A549 (cell line): ENCODE measurements around the gene HNMT. TPM values are rescaled to one million over a fixed set of nuclear protein-coding genes. Genes with fewer than 3 reads are reported as not detected.
A peak's percentile ranks its signal among the peaks of the same experiment; 100 is the strongest.

Experiments
- ATAC-seq, 2 experiments: fragments of 200-7000 bp in 1 of 2; fragments of >200 bp in 1 of 2; cut with Nextera tagmentation in 1 of 2; cut with Tn5 transposase in 1 of 2; 3 replicates each; pipeline versions ENCODE4 v1.8.0 to v1.9.1; 2018 to 2020; ENCODE audit warnings: mild to moderate bottlenecking in 1 of 2, moderate library complexity in 1 of 2
- CTCF ChIA-PET: fragments of 300-600 bp; sonication (Branson Sonifier 250); formaldehyde crosslinking; extraction: SDS; loops from one replicate; lab custom pipeline; 2021; ENCODE audit warnings: antibody characterized with exemption, inconsistent platforms; lab: Yijun Ruan, JAX
- POLR2A ChIA-PET: fragments of 350-600 bp; formaldehyde crosslinking; extraction: SDS; loops from one replicate; lab custom pipeline; 2021; ENCODE audit warnings: antibody characterized with exemption, inconsistent platforms; lab: Yijun Ruan, JAX
- DNase-seq, 2 experiments: peaks; one replicate each; pipeline versions ENCODE4 v3.0.0 to v3.0.0-alpha.2; 2011 to 2016; ENCODE audit warnings: low read depth in 1 of 2, low spot score in 1 of 2
- FAIRE-seq: peaks from 2 replicates; lab custom pipeline; 2011; peaks lifted over from hg19 to GRCh38; lab: Jason Lieb, UNC
- H3K27ac ChIP-seq, 2 experiments: fragments of >200 bp; sonication (Bioruptor Twin); formaldehyde crosslinking; 3 replicates each; pipeline ENCODE4 v1.5.1; 2016 to 2017
- H3K4me1 ChIP-seq: fragments of >200 bp; sonication (Bioruptor Twin); formaldehyde crosslinking; 3 replicates; pipeline ENCODE4 v1.6.1; 2016
- H3K4me2 ChIP-seq: fragments of >200 bp; sonication (Bioruptor Twin); formaldehyde crosslinking; 3 replicates; pipeline ENCODE4 v1.6.1; 2016
- H3K4me3 ChIP-seq: fragments of >200 bp; sonication (Bioruptor Twin); formaldehyde crosslinking; 3 replicates; pipeline ENCODE4 v1.5.1; 2016
- H3K9me3 ChIP-seq: fragments of >200 bp; sonication (Bioruptor Twin); formaldehyde crosslinking; 3 replicates; pipeline ENCODE4 v1.6.1; 2016
- BHLHE40 ChIP-seq: IDR thresholded peaks from 2 replicates; pipeline ENCODE4 v1.6.1; 2012; ENCODE audit warnings: low read depth, low read length, inconsistent platforms
- CBX8 ChIP-seq: fragments of 200-600 bp; sonication (generic); IDR thresholded peaks from 2 replicates; pipeline ENCODE4 v1.6.1; 2016
- CEBPB ChIP-seq, 2 experiments: fragments of >200 bp in 1 of 2; sonication (Bioruptor Twin) in 1 of 2; formaldehyde crosslinking in 1 of 2; IDR thresholded peaks; 2 replicates each; pipeline ENCODE4 v1.6.1; 2012 to 2016
- CTCF ChIP-seq: fragments of >200 bp; sonication (Bioruptor Twin); formaldehyde crosslinking; IDR thresholded peaks from 3 replicates; pipeline ENCODE4 v1.5.1; 2016
- EHMT2 ChIP-seq: fragments of 200-600 bp; sonication (generic); IDR thresholded peaks from 2 replicates; pipeline ENCODE4 v1.6.1; 2016; ENCODE audit warnings: antibody characterized with exemption, low read depth, mild to moderate bottlenecking, moderate library complexity
- FOSB ChIP-seq: fragments of 250-450 bp; sonication (Bioruptor Pico); IDR thresholded peaks from 2 replicates; pipeline ENCODE4 v1.5.0; 2020; ENCODE audit warnings: mild to moderate bottlenecking, moderate library complexity
- FOSL2 ChIP-seq, 2 experiments: fragments of 450-650 bp in 1 of 2; fragments of >200 bp in 1 of 2; sonication (Bioruptor Twin) in 1 of 2; formaldehyde crosslinking; IDR thresholded peaks; 2 replicates each; pipeline versions ENCODE4 v1.5.0 to v1.6.1; 2016 to 2020; ENCODE audit warnings: mild to moderate bottlenecking in 1 of 2, moderate library complexity in 1 of 2
- HDAC2 ChIP-seq: fragments of 200-600 bp; sonication (generic); IDR thresholded peaks from 2 replicates; pipeline ENCODE4 v1.6.1; 2016
- HEYL ChIP-seq: fragments of 250-450 bp; sonication (Bioruptor Pico); IDR thresholded peaks from 2 replicates; pipeline ENCODE4 v1.8.0; 2021; ENCODE audit warnings: mild to moderate bottlenecking, moderate library complexity
- HMGXB4 ChIP-seq: fragments of 250-450 bp; sonication (Bioruptor Pico); IDR thresholded peaks from 2 replicates; pipeline ENCODE4 v1.5.0; 2021; ENCODE audit warnings: mild to moderate bottlenecking, moderate library complexity, borderline replicate concordance
- HOXA7 ChIP-seq: fragments of 250-450 bp; sonication (Bioruptor Pico); IDR thresholded peaks from 2 replicates; pipeline ENCODE4 v1.5.0; 2020; ENCODE audit warnings: mild to moderate bottlenecking, moderate library complexity
- HOXB5 ChIP-seq: fragments of 250-450 bp; sonication (Bioruptor Pico); IDR thresholded peaks from 2 replicates; pipeline ENCODE4 v1.5.0; 2020; ENCODE audit warnings: mild to moderate bottlenecking, moderate library complexity
- MAFK ChIP-seq: fragments of 450-650 bp; IDR thresholded peaks from 2 replicates; pipeline ENCODE4 v1.6.1; 2014; ENCODE audit not compliant: partially characterized antibody
- NPAS2 ChIP-seq: fragments of 250-450 bp; sonication (Bioruptor Pico); IDR thresholded peaks from 2 replicates; pipeline ENCODE4 v1.8.0; 2022; ENCODE audit warnings: mild to moderate bottlenecking, moderate library complexity, borderline replicate concordance
- PHF8 ChIP-seq: fragments of 200-600 bp; sonication (generic); IDR thresholded peaks from 2 replicates; pipeline ENCODE4 v1.6.1; 2016; ENCODE audit warnings: low read depth, mild to moderate bottlenecking, antibody characterized with exemption, moderate library complexity, borderline replicate concordance
- POLR2AphosphoS2 ChIP-seq: conservative IDR thresholded peaks from 2 replicates; pipeline ENCODE4 v1.6.1; 2012; ENCODE audit warnings: low read length, improper control_type of control experiment, inconsistent platforms
- REST ChIP-seq: fragments of 200-600 bp; sonication (generic); IDR thresholded peaks from 2 replicates; pipeline ENCODE4 v1.6.1; 2016; ENCODE audit warnings: antibody characterized with exemption, mild to moderate bottlenecking, moderate library complexity
- TFCP2L1 ChIP-seq: fragments of 250-450 bp; sonication (Bioruptor Pico); IDR thresholded peaks from 2 replicates; pipeline ENCODE4 v1.5.0; 2021; ENCODE audit warnings: mild to moderate bottlenecking
- ZSCAN20 ChIP-seq: fragments of 250-450 bp; sonication (Bioruptor Pico); IDR thresholded peaks from 2 replicates; pipeline ENCODE4 v1.8.0; 2022; ENCODE audit warnings: mild to moderate bottlenecking, moderate library complexity
- WGBS: methylation state at CpG from one replicate; pipeline ENCODE4 v1.1.6; 2017; ENCODE audit errors: missing lambda C conversion rate; 5-methylcytosine and 5-hydroxymethylcytosine counted together
- polyA plus RNA-seq, 4 experiments: library from polyadenylated mRNA; depleted of rRNA in 3 of 4; stranded (reverse); fragments of >200 nt; fragmentation: RNase III in 1 of 4; extraction: RNeasy Plus Mini Kit Qiagen cat#74134 plus additional on column Dnase treatment in 1 of 4; gene quantifications; 2 replicates in 3 of 4; 3 replicates in 1 of 4; pipeline ENCODE4 v1.2.3, GENCODE V29; 2011 to 2017

The HNMT gene
- polyA plus RNA-seq, 2 of the 4 experiments (the other 2 are of a cell fraction), result 1.5 to 5.5 TPM

GRCh38 chr2:138012082-138012481 lies 47.8 kb downstream of the HNMT start:
- TF ChIP-seq CEBPB (IDR thresholded peaks at IDR 0.05) (peak in 1 of 2 experiments; percentile 57; a peak in 3 of 4 replicates), PHF8 (no peak)

GRCh38 chr2:138012968-138013367 lies 48.7 kb downstream of the HNMT start:
- Histone ChIP-seq H3K4me2 (no peak overlapping the region), H3K27ac (no peak overlapping the region), H3K9me3 (no peaks in the 10 kb centered on the region), H3K4me3 (no peak overlapping the region), H3K4me1 (no peaks in the 10 kb centered on the region)
- POLR2A ChIA-PET, result no interaction called here
- TF ChIP-seq MAFK (no peak), FOSL2 (IDR thresholded peaks at IDR 0.05) (no peak), FOSL2 (CRISPR knock-in tag; IDR thresholded peaks at IDR 0.05) (no peak), ZSCAN20 (CRISPR knock-in tag) (no peak), POLR2AphosphoS2 (no peak), REST (no peak), CEBPB (IDR thresholded peaks at IDR 0.05) (no peak), TFCP2L1 (CRISPR knock-in tag) (no peak), NPAS2 (CRISPR knock-in tag) (no peak), CTCF (no peak), BHLHE40 (no peak), HOXA7 (CRISPR knock-in tag) (no peak), HOXB5 (CRISPR knock-in tag) (no peak), FOSB (CRISPR knock-in tag) (no peak), EHMT2 (no peak), HEYL (no peak), CBX8 (no peak), HDAC2 (no peak)
- WGBS, result 82% methylated on average over 3 of the region's 3 CpGs
- ATAC-seq, result no peak
- no peak for DNase-seq
- CTCF ChIA-PET, result no interaction called here
- FAIRE-seq, result no peak

More at GRCh38 chr2:138012082-138012481, 47.8 kb downstream of the HNMT start:
- Histone ChIP-seq H3K27ac (no peak overlapping the region), H3K4me1 (no peaks in the 10 kb centered on the region), H3K9me3 (no peaks in the 10 kb centered on the region), H3K4me3 (no peak overlapping the region), H3K4me2 (no peak overlapping the region)
- ATAC-seq (no peak), DNase-seq (no peak), FAIRE-seq (no peak)
- POLR2A ChIA-PET, result no interaction called here
- WGBS, result 94% methylated on average over 3 of the region's 3 CpGs
- CTCF ChIA-PET, result interaction anchor here (0.6 kb wide), 1 partner anchor 18 kb away, joined by 3 read pairs; no protein-coding TSS in a partner anchor

GRCh38 chr2:138013639-138014038 lies 49.4 kb downstream of the HNMT start:
- no peak overlapping the region for H3K27ac ChIP-seq
- ATAC-seq (no peak), DNase-seq (no peak), FAIRE-seq (no peak)
- H3K4me2 ChIP-seq, result no peak overlapping the region
- no peak overlapping the region for H3K4me3 ChIP-seq
- TF ChIP-seq HMGXB4 (CRISPR knock-in tag) (no peak), HEYL (no peak)
- 83% methylated on average over 2 of the region's 2 CpGs for WGBS
- CTCF ChIA-PET, result interaction anchor here (0.8 kb wide), 1 partner anchor 76 kb away, joined by 3 read pairs; no protein-coding TSS in a partner anchor
- no peaks in the 10 kb centered on the region for H3K9me3 ChIP-seq
- POLR2A ChIA-PET, result no interaction called here
- H3K4me1 ChIP-seq, result no peaks in the 10 kb centered on the region
